ENCODE results near the gene ZNF740.
A peak's percentile ranks its signal among the peaks of the same experiment; 100 is the strongest.
"Not testable (repeated sequence)": the region's sequence is repeated elsewhere in the genome, so short reads cannot be mapped to it uniquely, and the experiment has no call there.

The ZNF740 gene

GRCh38 chr12:53171725-53172329 is 8.7 kb upstream of the ZNF740 start:
- H3K4me3 ChIP-seq (ENCODE audit: low read depth, low read length): no peak overlapping the region
- no peak for DNase-seq (ENCODE audit: low read depth)
- TF ChIP-seq CTCF (IDR thresholded peaks at IDR 0.05; ENCODE audit: low read depth, low read length, missing control alignments): no peak
- in situ Hi-C loops (cut with HindIII; ENCODE audit: low sequenced_read_pairs): loop anchor here (5.0 kb wide), 2 partner anchors 105 to 125 kb away; partner anchors contain the start of genes MYG1 and PFDN5

- in situ Hi-C loops (cut with HindIII; ENCODE audit: low sequenced_read_pairs): loop anchor here (5.0 kb wide), 2 partner anchors 105 to 125 kb away; partner anchors contain the start of genes MYG1 and PFDN5
- DNase-seq (ENCODE audit: low read depth): no peak
- TF ChIP-seq CTCF (IDR thresholded peaks at IDR 0.05; ENCODE audit: low read depth, low read length, missing control alignments): no peak
- no peak overlapping the region for H3K4me3 ChIP-seq (ENCODE audit: low read depth, low read length)
These were observed 8.2 kb upstream of the ZNF740 start for GRCh38 chr12:53172352-53172751.

GRCh38 chr12:53173085-53173715 is 7.3 kb upstream of the ZNF740 start:
- in situ Hi-C loops (cut with HindIII; ENCODE audit: low sequenced_read_pairs): loop anchor here (5.0 kb wide), 2 partner anchors 106 to 124 kb away; partner anchors contain the start of genes MYG1 and PFDN5
- H3K4me3 ChIP-seq (ENCODE audit: low read depth, low read length): no peak overlapping the region
- no peak for TF ChIP-seq CTCF (IDR thresholded peaks at IDR 0.05; ENCODE audit: low read depth, low read length, missing control alignments)
- DNase-seq (ENCODE audit: low read depth): no peak

- TF ChIP-seq CTCF (IDR thresholded peaks at IDR 0.05; ENCODE audit: low read depth, low read length, missing control alignments): peak; percentile 20
- no peak overlapping the region for H3K4me3 ChIP-seq (ENCODE audit: low read depth, low read length)
- in situ Hi-C loops (cut with HindIII; ENCODE audit: low sequenced_read_pairs): loop anchor here (5.0 kb wide), 2 partner anchors 108 to 122 kb away; partner anchors contain the start of genes MYG1 and PFDN5
- DNase-seq (ENCODE audit: low read depth): no peak
These were observed 5.5 kb upstream of the ZNF740 start for GRCh38 chr12:53174881-53175491.

- in situ Hi-C loops (cut with HindIII; ENCODE audit: low sequenced_read_pairs): no loop called here
- no peak for TF ChIP-seq CTCF (IDR thresholded peaks at IDR 0.05; ENCODE audit: low read depth, low read length, missing control alignments)
- no peak for DNase-seq (ENCODE audit: low read depth)
- no peak overlapping the region for H3K4me3 ChIP-seq (ENCODE audit: low read depth, low read length)
These were observed 3.8 kb upstream of the ZNF740 start for GRCh38 chr12:53176750-53177149.

- in situ Hi-C loops (cut with HindIII; ENCODE audit: low sequenced_read_pairs); DNase-seq (ENCODE audit: low read depth); H3K4me3 ChIP-seq (ENCODE audit: low read depth, low read length): not testable (repeated sequence)
These were observed 3.1 kb upstream of the ZNF740 start for GRCh38 chr12:53177447-53177846.

GRCh38 chr12:53178803-53179202 is 1.7 kb upstream of the ZNF740 start:
- in situ Hi-C loops (cut with HindIII; ENCODE audit: low sequenced_read_pairs); DNase-seq (ENCODE audit: low read depth); H3K4me3 ChIP-seq (ENCODE audit: low read depth, low read length): not testable (repeated sequence)
